ENCODE results near the gene IQSEC3.

The IQSEC3 gene

DNA sequence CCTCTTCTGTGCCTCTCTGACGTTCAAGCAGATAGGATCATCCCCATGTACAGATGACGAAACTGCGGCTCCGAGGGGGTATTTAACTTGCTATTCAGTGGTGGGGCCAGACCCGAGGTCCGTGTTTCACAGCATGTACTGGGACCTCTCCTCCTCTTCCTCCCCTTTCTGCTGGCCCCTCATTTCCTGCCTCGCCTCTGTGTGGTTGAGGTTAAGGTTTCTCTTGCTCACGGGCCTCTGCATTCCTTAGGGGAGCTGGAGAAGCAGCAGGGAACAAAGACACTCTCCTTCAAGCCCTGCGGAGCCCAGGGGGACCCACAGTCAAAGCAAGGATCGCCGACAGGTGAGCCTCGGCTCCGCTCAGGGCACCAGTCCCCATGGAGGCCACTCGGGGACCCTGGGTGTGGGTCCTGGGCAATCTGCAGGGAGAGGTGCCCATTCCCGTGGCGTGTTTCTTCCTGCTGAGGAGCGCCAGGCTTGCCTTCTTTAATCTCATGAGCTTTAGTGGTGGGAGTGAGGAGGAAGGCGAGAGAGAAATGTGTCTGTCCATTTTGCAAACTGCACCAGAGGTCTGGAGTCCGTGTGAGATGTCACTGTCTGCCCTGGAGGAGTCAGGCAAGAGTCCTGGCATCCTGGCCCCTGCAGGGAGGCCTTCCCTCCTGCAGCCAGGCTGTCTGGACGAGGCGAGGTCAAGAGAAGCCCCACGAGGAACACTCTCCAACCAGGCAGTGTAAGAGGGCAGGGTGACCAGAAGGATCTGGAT is 102.4 kb downstream of the IQSEC3 start:
- DNase-seq, result no peak

DNA sequence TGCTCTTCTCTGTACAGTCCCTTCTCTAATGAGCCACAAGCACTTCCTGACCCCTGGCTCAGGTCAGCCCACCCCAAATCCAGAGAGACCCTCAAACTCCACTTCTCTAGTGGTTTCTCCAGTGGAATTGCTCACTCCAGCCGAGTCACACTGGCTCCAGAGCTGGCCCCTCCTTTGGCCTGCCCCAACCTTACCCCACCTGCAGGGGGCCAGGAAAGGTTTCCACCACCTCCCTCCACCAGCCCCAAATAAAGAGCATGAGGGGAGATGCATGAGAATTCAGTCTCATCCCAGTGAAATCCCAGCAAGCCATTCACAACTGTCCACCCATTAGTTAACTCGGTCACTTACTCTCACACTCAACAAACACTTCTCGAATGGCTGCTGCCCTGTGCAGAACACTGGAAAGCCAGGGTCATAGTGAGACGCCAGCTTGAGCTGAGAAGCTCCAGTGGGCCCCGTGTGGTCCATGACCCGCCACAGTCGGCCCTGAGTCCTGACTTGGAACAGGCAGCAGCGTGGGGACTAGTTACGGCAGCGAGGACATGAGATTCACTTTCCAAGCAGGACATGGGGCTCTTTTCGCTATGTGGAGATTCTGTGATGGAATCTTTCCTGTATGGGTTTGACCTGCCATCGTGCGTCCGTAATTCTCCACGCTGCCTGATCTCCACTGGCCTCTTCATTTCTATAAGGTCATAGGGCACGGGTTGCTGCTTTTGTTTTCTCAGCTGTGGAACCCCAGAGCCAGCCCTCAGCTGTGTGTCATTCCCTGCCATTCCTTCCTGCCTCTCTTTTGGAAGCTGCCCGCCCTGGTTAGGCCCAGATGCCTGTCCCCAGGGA is 103.2 kb downstream of the IQSEC3 start:
- no peak for DNase-seq

DNA sequence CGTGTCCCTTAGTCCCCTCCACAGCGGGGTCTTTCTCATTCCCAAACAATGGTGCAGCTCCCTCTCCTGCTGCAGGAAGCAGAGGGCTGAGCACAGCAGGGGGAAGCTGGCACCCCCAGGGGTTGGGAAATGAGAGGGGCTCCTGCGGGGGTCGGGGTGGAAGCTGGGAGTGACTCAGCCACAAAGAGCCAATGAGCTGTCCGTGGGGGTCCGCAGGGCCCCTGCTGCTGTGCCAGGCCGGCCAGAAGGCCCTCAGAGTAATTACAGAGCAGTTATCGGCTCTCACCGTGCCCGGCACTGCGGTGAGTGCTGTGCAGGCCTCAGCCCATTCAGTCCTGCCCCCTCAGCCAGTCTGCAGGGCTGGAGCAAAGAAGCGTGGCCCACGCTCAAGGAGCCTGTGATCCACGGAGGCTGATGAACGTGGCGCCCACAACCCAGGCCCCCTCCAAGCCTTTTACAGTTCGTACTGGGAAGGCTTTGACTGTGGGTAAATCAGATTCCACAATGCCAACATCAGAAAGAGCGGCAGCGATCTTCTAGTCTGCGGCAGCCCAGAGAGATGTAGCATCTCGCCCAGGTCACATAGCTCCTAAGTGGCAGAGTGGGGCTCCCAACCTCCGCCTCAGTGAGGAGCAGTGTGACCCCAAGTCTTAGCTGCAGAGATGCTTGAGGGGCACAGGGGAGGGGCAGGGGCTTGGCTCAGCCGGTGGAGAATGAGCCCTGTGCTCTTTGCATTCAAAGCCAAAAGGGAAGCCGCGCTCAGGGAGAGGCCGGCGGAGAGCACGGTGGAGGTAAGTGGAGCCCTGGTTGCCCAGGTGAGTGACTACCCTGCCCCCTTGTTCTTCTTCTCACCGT is 104.0 kb downstream of the IQSEC3 start:
- DNase-seq, result no peak

DNA sequence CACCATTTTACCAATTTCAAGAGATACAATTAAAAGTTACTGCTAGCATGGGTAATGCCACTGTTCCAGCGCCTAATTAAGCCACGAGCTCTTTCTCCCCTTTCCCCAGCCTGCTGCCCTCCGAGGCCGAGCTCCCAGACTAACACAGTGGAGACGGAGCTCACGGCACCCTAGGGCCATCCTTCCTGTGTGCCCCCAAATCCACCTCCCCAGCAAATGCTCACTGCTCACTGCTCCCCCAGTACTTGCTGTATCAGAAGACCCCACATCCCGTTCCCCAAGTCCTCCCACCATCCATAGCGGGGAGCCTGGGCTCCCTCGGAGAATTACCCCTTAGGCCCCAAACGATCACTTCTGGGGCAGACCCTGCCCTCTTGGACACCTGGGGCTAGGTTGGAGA is 104.7 kb downstream of the IQSEC3 start:
- DNase-seq, result no peak

DNA sequence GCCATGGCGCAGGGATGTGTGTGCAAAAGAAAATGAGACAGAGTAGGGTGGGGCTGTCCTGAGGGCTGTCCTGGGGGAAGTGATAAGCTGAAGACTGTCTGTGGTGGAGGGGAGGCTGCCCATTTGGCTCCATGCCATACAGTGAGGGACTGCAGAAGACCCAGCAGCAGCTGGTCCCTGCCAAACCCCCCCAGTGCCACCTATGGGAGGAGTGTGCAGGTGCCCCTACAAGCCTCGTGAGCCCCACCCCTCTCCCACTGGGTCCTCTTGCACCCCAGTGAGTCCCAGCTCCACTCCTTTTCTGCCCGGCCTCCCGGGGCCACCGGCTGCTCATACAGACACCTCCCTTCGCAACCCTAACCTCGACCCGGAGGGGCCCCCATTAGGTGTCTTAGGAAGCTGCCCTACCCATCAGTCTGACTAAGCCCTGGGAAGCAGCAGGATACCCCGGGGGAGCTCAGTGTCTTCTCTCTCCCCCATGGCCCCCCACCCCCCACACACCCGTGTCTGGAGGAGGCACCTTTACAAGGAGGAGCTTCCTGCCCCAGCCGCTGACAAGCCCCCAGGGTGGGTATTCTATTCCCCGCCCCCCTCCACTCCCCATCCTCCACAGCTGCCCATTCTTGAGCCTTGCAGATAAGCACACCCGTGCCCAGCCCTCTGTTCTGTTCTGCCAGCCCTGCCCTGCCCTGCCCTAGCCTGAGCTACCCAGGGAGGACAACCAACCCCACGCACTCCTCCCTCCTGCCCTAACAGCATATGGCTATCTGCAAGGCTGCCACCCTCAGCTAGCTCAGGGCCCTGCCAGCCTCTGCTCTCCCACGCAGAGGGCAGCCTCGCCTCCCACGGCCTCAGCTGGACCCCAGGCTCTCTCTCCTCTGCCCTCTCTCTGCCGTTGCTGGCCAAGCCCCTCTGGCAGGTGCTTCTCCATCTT is 105.4 kb downstream of the IQSEC3 start:
- no peak for DNase-seq

DNA sequence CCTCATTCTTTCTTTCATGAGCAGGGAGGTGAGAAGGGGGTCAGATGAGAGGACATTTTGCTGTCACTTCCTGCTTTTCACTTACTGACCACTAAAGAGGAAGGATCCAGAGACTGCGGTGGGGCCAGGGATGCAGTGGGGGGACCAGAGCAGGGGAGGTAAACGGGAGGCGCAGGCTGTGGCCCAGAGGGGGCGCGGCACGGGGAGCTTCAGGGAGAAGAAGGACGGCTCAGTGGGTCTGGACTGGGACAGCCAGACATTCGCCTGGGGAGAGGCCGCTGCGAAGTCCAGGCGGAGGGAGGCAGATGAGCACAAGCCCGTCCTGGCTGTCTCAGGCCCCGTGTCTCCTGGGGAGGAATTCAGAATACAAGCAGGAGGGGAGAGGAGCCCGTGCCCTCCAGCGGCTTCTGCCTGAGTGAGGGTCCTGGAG is 106.2 kb downstream of the IQSEC3 start:
- DNase-seq, result no peak

DNA sequence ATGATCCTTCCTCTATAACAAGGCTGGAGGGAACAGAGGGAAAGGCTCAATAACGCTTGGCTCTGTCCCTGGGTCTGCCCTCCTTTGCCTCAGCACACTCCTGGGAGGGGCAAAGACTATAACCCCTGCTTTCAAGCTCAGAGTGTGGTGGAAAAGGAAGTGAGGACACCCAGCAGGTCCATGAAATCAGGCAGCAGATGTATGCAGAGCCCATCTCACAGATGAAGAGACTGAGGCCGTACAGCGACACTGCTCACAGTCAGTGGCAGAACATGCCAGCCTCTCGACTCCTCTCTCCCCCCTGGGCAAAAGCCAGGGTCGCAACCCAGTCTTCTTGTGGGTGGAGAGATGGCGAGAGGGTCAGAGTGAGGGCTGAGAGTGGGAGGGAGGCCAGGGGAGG is 107.6 kb downstream of the IQSEC3 start:
- no peak for DNase-seq

DNA sequence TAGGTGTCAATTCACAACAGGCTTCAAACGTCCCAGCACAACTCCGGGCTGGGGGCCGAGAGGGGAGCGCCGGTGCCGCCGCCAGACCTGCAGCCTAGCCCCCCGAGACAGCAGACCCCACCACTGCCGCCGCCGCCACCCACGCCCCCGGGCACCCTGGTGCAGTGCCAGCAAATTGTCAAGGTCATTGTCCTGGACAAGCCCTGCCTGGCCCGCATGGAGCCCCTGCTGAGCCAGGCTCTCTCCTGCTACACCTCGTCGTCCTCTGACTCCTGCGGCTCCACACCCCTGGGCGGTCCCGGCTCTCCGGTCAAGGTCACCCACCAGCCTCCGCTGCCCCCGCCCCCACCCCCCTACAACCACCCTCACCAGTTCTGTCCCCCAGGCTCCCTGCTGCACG is 108.0 kb downstream of the IQSEC3 start:
- no peak for DNase-seq

DNA sequence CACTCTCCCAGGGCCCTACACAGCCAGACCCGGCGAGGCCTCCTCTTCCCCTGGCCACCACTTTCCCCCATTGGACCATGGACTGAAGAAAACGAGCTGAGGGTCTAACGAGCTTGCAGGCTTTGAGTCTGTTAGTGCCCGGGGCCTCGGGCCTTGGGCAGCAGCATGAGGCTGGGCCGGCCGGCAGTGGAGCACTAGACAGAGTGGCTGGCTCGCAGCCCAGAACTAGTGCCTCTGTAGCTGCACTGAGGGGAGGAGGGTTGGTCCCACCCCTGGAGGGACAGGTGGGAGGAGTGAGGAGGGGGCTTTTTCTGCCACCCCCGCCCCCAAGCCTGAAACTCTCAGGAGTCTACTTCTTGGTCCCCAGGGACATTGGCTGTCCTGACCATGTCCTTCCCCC is 108.7 kb downstream of the IQSEC3 start:
- DNase-seq, result peak; percentile 64

DNA sequence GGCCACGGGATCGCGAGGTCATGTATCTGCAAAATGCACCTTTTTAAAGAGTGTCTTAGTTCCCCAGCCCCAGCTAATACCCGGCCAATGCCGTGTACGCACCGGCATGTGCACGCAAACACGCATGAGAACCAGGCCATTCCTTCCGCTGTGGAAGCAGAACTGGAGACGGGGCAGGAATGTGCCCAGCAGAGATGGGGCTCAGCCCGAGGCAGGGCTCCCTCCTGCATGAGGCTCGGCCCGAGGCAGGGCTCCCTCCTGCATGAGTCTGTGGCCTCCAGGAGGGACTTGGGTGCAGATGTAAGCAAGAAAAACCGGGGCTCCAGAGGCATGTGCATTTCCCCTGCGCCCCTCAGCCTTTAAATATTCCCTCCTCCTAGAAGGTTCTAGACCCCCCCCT is 109.2 kb downstream of the IQSEC3 start:
- DNase-seq, result no peak

DNA sequence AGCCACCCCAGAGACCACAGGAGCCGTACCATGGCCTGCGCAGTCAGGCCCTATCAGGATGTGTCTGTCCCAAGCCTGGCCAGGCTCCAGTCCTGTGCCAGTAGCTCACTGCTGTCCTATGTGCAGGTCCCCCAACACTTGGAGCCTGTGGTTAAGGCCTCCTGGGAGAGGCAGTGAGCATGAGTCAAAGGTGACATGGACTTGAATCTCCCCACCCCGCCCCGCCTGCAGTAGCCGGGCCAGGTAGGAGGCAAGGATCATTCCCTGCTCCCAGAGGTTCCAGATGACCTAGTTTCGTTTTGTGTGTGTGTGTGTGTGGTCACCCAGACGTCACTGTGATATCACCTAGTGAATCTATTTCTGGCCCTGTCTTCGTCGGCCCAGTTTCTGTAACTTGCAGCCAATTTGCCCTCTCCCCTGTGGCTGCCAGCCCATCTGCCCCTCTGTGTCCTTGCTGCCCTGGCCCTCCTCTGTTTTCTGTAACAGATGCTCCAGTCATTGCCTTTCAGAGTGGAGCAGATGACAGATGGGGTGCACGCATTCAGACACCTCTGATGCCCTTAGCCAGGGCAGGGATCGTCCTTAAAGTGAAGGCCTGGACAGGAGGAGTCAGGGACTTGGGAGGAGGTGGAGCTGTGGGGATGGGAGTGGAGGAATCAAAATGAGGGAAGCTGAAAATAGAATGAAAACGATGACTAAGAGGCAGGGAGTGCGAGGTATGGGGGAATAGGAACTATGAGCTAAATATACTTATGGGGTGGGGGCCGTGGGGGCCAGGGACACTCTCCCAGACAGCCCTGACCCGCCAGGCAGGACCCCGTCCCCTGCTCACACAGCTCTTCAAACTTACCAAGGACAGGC is 110.0 kb downstream of the IQSEC3 start:
- DNase-seq, result no peak

DNA sequence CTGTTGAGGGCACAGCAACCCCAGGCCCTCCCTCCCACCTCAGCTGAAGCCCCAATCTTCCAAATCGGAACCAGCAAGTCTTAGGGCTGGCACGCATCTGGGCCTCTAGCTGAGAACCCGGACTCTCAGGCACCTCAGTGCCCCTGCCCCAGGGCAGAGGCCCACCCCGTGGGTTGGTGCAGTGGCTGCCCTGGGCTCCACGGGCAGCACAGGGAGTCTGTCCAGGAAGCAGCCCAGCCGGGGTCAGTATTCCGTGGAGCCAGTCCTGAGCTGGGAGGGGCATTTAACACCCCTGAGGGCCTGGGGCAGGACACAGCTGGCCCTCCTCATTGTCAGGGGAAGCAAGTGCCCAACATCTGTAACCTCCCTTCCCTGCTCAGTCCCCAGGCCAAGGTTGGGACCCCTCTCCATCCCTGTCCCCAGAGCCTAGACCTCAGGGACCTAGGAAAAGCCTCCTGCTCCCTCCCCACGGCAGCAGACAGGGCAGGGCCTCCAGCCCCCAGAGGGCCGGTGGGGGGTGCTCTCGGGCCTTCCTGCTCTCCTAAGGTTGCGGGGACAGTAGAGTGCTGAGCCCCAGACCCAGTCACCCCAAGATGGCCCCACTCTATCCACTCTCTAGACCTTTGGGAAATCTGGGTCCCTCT is 110.9 kb downstream of the IQSEC3 start:
- no peak for DNase-seq

DNA sequence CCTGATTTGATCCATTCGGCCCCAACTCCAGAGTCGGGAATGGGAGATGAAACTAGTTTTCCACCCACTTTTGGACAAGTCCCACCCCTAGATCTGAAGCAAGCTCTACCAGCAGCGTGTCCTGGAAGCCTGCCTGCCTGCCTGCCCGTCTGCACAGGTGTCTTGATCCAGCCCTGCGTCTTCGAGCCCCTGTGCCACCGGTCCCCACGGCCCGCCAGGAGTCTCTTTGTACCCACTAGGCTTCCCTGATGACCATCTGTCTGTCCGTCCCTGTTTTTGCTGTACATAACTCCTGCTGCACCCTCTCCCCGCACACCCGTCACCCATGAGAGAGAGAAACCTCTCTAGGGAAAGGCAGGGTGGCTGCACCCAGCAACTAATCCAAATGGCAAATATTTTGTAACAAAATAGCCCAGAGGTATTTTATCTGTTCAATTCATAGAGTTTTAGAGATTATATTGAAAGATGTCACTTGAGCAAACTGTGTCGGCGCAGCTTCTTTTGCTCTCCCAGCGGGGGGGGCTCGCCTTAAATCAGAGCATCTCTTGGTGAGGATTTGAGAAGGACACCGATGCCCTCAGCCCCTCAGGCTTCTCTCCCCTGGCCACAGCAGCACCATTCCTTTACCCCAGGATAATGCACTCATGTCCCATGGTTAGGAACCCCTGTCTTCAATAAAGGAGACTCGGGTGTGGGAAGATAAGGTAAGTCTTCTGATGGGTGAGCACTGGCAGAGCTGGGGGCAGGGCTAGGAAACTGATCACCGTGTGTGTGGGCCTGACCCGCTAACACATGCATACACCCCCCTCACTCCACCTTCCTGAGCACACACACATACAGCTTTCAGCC is 111.6 kb downstream of the IQSEC3 start:
- no peak for DNase-seq

DNA sequence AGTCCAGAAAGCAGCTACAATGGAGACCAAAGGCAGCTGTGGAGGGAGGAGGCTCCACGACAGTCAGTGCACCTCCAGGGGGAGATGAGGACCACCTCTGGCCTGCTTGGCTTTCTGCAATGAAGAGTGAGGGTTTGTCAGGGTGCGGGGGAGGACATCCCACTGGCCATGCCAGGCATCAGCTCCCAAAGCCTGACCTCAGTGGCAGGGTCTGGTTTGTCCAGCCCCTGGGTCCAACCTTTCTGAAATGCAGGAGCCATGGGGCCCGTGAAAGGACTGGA is 112.2 kb downstream of the IQSEC3 start:
- DNase-seq, result no peak

DNA sequence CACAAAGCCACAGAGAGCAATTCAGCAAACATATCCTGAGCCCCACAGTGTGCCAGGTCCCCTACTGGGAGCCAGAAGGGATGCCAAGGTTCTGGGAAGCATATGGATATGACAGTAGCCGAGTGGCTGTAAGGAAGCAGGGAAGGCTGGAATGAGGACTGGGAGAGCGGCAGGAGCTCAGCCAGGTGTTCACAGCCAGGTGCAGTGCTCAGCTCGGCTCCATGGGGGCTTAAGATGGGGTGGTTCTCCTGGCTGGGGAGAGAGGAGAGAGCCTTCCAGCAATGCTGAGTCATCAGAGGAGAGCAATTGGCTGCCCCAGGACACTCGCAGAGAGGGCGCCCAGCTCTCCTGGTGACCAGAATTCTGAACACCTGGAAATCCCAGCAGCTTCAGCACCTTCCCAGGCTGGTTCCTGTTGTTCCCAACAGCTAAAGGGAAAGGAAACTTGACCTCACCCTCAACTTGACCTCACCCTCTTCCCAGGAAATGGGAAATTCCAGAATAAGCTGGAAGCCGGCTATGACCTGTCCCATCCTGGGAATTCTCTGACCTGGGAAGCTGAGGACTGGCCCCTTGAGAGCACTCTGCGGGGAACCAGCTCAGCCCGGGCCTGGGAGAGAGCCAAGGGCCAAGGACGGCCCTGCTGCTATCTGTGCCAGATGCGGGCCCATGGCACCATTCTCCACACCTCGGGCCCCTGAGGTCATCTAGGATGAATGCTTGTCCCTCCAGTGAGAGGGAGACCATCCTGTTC is 112.7 kb downstream of the IQSEC3 start:
- DNase-seq, result peak; percentile 80

DNA sequence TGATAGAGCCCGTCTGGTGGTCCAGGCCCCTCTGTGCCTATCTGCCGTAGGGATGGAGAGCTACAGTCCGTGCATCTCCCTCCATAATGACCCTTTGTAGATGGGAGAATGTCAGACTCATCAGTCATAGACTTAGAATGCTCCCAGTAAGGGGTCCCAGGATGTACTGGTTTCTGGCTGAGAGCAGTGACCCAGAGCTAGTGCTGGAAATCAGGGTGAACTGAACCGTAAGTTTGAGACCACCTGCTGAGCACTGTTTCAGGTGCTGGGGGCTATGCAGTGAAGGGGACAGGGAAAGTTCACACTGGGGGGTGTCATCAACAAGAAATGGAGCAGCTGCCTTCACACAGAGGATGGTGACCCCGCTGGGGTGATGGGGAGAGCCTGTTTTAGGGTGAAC is 113.3 kb downstream of the IQSEC3 start:
- no peak for DNase-seq

DNA sequence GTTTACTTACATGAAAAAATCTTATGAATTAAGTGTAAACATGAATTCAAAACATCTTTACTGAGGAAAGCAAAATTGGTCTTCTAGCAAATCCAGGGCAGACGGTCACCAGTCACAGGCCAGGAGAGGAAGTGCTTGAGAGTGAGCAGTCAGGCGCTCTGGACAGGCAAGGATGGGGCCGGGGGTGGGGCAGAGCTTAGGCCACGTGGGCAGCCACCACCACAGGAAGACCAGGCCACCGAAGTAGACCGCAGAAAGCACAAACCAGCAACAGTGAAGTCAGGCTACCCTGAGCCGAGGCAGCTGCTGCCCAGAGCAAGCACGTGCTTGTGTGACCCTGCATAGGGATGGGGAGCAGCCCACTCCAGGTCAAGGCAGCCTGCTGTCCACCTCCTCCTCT is 113.9 kb downstream of the IQSEC3 start:
- DNase-seq, result no peak

DNA sequence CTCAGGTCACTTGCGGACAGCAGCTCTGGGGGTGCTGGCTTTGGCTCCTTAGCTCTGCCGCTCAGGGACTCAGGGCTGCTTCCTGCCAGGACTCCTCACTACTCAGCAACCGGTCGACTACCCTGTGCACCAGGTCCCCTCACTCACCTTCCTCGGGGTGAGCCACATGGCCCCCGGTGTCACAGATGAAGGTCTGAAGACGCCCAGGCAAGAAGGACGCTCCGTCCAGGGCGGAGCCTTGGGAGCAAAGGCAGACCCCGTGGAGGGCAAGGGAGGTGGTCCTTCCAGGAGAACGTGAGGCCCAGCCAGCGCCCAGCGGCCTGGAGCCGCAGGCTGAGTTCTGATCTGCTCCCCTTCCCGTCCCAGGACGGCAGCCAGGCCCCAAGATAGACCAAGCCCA is 115.4 kb downstream of the IQSEC3 start:
- no peak for DNase-seq

DNA sequence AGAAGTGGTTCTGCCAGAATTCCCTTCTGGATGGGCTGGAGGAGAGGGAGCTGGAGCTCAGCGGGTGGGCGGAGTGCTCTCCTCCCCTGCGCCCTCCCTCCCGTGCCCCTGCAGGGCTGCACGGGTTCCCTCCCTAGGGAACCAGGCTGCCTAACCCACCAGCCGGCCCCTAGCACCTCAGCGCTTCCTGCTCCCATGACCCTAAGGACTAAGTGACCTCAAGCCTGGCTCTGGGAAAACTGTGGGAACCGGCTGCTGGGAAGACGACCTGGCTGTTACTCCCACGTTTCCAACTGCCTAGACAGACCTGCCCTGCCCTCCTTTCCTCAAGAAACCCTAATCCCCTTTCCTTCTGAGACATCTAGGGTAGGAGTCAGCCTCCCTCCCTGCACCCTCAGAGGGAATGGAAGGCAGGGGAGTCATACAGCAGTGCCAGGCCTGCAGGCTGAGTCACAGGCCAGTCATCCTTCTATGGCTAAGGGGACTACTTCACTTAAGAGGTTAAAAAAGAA is 115.9 kb downstream of the IQSEC3 start:
- no peak for DNase-seq
